ENCODE data around the gene NOX4. TPM values are rescaled to one million over a fixed set of nuclear protein-coding genes. Genes with fewer than 3 reads are reported as not detected.

Gene NOX4
- total and polyA plus RNA-seq, 10 of the 15 experiments (the other 5 are each of a cell fraction or from before 2014, with no cell fraction given): not detected

DNA sequence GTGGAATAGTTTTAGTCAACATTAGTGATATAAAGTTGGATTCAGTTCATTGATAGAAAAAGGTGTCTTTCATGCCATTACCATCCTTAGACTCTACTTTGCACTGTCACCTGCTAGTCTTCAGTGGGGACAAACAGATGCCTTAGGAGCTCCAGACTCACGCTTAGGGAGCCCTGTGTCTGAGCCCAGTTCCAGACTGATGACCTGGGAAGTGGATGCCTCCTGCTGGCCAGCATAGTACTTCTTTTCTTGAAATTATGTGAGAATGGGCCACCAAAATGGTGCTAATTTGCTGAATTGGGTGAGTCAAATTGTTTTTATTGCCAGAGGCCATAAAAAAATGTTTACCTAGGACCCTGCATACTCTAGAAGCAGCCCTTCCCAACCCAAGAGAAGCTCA, 53.9 kb downstream of the NOX4 start (continued):
- TF ChIP-seq, protein P1, sequence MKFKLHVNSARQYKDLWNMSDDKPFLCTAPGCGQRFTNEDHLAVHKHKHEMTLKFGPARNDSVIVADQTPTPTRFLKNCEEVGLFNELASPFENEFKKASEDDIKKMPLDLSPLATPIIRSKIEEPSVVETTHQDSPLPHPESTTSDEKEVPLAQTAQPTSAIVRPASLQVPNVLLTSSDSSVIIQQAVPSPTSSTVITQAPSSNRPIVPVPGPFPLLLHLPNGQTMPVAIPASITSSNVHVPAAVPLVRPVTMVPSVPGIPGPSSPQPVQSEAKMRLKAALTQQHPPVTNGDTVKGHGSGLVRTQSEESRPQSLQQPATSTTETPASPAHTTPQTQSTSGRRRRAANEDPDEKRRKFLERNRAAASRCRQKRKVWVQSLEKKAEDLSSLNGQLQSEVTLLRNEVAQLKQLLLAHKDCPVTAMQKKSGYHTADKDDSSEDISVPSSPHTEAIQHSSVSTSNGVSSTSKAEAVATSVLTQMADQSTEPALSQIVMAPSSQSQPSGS (IDR thresholded peaks at IDR 0.05; ENCODE audit: low read length): no peak
- TF ChIP-seq TCF7 (IDR thresholded peaks at IDR 0.05; ENCODE audit: borderline replicate concordance) (no peak), ATF7 (IDR thresholded peaks at IDR 0.05; ENCODE audit: low read depth) (no peak)

DNA sequence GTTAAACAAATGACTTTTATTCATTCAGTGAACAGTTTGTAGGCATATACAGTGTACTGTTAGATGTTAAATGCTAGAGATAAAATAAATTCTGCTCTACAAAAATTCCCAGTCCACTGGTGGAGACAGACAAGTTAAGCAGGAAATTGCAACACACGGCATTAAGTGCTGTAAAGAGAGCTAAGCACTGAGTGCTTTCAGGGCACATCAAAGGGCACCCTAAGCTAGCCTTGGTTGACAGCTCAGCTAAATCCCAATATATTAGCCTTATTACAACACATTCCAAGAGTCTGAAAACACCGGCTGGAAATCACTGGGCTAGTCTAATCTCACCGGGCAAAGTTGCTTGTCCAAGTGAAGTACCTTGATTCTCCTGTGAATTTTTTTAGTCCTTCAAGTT, 55.1 kb downstream of the NOX4 start:
- Histone ChIP-seq H3K27ac (ENCODE audit: control insufficient read depth, insufficient read depth) (no peak overlapping the region), H3K27me3 (replicated peaks in 1 of 2; ENCODE audit: control insufficient read depth in 2 of 2, insufficient read depth in 2 of 2, low read length in 1 of 2) (no peaks in the 10 kb centered on the region), H3K9ac (ENCODE audit: control insufficient read depth, insufficient read depth, low read length) (no peak overlapping the region), H3K4me2 (ENCODE audit: control insufficient read depth, insufficient read depth) (no peak overlapping the region), H3K79me2 (ENCODE audit: control insufficient read depth, insufficient read depth, low read length) (no peaks in the 10 kb centered on the region), H2AFZ (ENCODE audit: control insufficient read depth, low read depth, low read length) (no peak overlapping the region), H4K20me1 (ENCODE audit: control insufficient read depth, insufficient read depth) (no peaks in the 10 kb centered on the region), H3K9me3 (replicated peaks; ENCODE audit: control insufficient read depth, insufficient read depth, low read length) (no peaks in the 10 kb centered on the region), H3K4me1 (ENCODE audit: control insufficient read depth, insufficient read depth, low read length) (no peaks in the 10 kb centered on the region), H3K36me3 (ENCODE audit: control insufficient read depth in 2 of 2, insufficient read depth in 2 of 2, low read length in 1 of 2) (no peaks in the 10 kb centered on the region), H3K4me3 (no peak overlapping the region)
- ChIA-PET RAD21 (ENCODE audit: unreplicated experiment) (no interaction called here), CTCF (no interaction called here), SMC1A (ENCODE audit: uncharacterized antibody, unreplicated experiment) (no interaction called here), POLR2A (no interaction called here)
- FAIRE-seq (no peak), DNase-seq (ENCODE audit: low read depth, low spot score) (no peak), ATAC-seq (no peak)
- intact Hi-C loops (cut with micrococcal nuclease; ENCODE audit: unreplicated experiment) (no loop called here), in situ Hi-C loops (cut with MboI) (no loop called here)
- 25% methylated on average over 3 of the region's 3 CpGs for WGBS (ENCODE audit: insufficient coverage, insufficient replicate concordance, low lambda C conversion rate, missing lambda C conversion rate)
- no TSS peak for BruUV-seq (replicated peaks)
- TF ChIP-seq EED (IDR thresholded peaks at IDR 0.05; ENCODE audit: low read depth) (no peak), MTA3 (IDR thresholded peaks at IDR 0.05; ENCODE audit: borderline replicate concordance, low read length) (no peak), GABPA (IDR thresholded peaks at IDR 0.05; ENCODE audit: low read depth) (no peak), ZZZ3 (IDR thresholded peaks at IDR 0.05; ENCODE audit: control insufficient read depth, insufficient read length, low read depth) (no peak), WRNIP1 (IDR thresholded peaks at IDR 0.05; ENCODE audit: borderline replicate concordance, low read depth, low read length) (no peak), CREB1 (IDR thresholded peaks at IDR 0.05; ENCODE audit: low read depth) (no peak), KAT2A (conservative IDR thresholded peaks at IDR 0.05; ENCODE audit: control insufficient read depth, low read depth, low read length) (no peak)
- TF ChIP-seq, protein P2, sequence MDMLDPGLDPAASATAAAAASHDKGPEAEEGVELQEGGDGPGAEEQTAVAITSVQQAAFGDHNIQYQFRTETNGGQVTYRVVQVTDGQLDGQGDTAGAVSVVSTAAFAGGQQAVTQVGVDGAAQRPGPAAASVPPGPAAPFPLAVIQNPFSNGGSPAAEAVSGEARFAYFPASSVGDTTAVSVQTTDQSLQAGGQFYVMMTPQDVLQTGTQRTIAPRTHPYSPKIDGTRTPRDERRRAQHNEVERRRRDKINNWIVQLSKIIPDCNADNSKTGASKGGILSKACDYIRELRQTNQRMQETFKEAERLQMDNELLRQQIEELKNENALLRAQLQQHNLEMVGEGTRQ (IDR thresholded peaks at IDR 0.05; ENCODE audit: borderline replicate concordance, low read depth, low read length): no peak
- TF ChIP-seq, protein P3, sequence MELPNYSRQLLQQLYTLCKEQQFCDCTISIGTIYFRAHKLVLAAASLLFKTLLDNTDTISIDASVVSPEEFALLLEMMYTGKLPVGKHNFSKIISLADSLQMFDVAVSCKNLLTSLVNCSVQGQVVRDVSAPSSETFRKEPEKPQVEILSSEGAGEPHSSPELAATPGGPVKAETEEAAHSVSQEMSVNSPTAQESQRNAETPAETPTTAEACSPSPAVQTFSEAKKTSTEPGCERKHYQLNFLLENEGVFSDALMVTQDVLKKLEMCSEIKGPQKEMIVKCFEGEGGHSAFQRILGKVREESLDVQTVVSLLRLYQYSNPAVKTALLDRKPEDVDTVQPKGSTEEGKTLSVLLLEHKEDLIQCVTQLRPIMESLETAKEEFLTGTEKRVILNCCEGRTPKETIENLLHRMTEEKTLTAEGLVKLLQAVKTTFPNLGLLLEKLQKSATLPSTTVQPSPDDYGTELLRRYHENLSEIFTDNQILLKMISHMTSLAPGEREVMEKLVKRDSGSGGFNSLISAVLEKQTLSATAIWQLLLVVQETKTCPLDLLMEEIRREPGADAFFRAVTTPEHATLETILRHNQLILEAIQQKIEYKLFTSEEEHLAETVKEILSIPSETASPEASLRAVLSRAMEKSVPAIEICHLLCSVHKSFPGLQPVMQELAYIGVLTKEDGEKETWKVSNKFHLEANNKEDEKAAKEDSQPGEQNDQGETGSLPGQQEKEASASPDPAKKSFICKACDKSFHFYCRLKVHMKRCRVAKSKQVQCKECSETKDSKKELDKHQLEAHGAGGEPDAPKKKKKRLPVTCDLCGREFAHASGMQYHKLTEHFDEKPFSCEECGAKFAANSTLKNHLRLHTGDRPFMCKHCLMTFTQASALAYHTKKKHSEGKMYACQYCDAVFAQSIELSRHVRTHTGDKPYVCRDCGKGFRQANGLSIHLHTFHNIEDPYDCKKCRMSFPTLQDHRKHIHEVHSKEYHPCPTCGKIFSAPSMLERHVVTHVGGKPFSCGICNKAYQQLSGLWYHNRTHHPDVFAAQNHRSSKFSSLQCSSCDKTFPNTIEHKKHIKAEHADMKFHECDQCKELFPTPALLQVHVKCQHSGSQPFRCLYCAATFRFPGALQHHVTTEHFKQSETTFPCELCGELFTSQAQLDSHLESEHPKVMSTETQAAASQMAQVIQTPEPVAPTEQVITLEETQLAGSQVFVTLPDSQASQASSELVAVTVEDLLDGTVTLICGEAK (IDR thresholded peaks at IDR 0.05; ENCODE audit: borderline replicate concordance): no peak
- TF ChIP-seq, protein P4, sequence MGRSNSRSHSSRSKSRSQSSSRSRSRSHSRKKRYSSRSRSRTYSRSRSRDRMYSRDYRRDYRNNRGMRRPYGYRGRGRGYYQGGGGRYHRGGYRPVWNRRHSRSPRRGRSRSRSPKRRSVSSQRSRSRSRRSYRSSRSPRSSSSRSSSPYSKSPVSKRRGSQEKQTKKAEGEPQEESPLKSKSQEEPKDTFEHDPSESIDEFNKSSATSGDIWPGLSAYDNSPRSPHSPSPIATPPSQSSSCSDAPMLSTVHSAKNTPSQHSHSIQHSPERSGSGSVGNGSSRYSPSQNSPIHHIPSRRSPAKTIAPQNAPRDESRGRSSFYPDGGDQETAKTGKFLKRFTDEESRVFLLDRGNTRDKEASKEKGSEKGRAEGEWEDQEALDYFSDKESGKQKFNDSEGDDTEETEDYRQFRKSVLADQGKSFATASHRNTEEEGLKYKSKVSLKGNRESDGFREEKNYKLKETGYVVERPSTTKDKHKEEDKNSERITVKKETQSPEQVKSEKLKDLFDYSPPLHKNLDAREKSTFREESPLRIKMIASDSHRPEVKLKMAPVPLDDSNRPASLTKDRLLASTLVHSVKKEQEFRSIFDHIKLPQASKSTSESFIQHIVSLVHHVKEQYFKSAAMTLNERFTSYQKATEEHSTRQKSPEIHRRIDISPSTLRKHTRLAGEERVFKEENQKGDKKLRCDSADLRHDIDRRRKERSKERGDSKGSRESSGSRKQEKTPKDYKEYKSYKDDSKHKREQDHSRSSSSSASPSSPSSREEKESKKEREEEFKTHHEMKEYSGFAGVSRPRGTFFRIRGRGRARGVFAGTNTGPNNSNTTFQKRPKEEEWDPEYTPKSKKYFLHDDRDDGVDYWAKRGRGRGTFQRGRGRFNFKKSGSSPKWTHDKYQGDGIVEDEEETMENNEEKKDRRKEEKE (IDR thresholded peaks at IDR 0.05): no peak

Data from GM12878 (cell line).